Body of pancreas (tissue), 4 donors: Measurements from ENCODE around the gene HRK.

Source experiments
- POLR2A ChIP-seq, 3 donors: fragments of 450-650 bp; IDR thresholded peaks; one replicate each; pipeline ENCODE4 v1.6.1; 2016; ENCODE audit warnings: antibody characterized with exemption in 3 of 3, mild to moderate bottlenecking in 2 of 3
- TF ChIP-seq, protein P1 (sequence below), 7 experiments: fragments of 450-650 bp in 4 of 7; fragments of 200-600 bp in 3 of 7; sonication (generic) in 3 of 7; IDR thresholded peaks; one replicate each; pipeline ENCODE4 v1.5.1; 2016 to 2019; ENCODE audit warnings: antibody characterized with exemption in 7 of 7

DNA sequence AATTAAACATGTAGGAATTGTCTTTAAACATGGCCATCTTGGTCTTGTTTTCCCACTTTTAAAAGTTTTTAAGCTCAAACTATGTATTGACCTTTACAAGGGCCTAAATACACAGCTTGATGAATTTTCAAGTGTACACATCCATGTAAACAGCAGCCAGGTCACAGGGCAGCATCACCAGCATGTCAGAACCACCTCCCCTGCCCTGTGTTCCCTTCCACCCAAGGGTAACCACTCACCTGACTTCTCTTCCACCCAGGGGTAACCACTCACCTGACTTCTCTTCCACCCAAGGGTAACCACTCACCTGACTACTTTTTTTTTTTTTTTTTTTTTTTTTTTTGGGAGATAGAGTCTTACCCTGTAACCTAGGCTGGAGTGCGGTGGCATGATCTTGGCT is 34.1 kb upstream of the HRK start:
- TF ChIP-seq, protein P1, sequence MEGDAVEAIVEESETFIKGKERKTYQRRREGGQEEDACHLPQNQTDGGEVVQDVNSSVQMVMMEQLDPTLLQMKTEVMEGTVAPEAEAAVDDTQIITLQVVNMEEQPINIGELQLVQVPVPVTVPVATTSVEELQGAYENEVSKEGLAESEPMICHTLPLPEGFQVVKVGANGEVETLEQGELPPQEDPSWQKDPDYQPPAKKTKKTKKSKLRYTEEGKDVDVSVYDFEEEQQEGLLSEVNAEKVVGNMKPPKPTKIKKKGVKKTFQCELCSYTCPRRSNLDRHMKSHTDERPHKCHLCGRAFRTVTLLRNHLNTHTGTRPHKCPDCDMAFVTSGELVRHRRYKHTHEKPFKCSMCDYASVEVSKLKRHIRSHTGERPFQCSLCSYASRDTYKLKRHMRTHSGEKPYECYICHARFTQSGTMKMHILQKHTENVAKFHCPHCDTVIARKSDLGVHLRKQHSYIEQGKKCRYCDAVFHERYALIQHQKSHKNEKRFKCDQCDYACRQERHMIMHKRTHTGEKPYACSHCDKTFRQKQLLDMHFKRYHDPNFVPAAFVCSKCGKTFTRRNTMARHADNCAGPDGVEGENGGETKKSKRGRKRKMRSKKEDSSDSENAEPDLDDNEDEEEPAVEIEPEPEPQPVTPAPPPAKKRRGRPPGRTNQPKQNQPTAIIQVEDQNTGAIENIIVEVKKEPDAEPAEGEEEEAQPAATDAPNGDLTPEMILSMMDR (IDR thresholded peaks at IDR 0.05): no peak
- TF ChIP-seq POLR2A (IDR thresholded peaks at IDR 0.05): no peak
